Measurements from ENCODE around the gene LRRC36.

The LRRC36 gene

GRCh38 chr16:67326472-67327309 is at the start of gene LRRC36, which contains the start of gene KCTD19:
Gene LRRC36, plus strand, starts transcription at chr16:67326815. Its CDS starts 48 bp downstream, at chr16:67326863.
Gene KCTD19, minus strand, starts transcription at chr16:67326741. Its CDS starts 34 bp downstream, at chr16:67326707.
- DNase-seq (ENCODE audit: low spot score), result peak; percentile 72

- no peak for DNase-seq (ENCODE audit: low spot score)
Measured at GRCh38 chr16:67277294-67277998, 49.2 kb upstream of the LRRC36 start.

- no peak for DNase-seq (ENCODE audit: low spot score)
Measured at GRCh38 chr16:67277999-67278772, 48.4 kb upstream of the LRRC36 start.

- DNase-seq (ENCODE audit: low spot score), result peak; percentile 20
Measured at GRCh38 chr16:67278773-67279295, 47.8 kb upstream of the LRRC36 start.

GRCh38 chr16:67279296-67280089 is 47.1 kb upstream of the LRRC36 start, which contains the start of gene PLEKHG4:
Gene PLEKHG4, plus strand, starts transcription at chr16:67279532. Its CDS starts 513 bp downstream, at chr16:67280045.
- DNase-seq (ENCODE audit: low spot score), result peak; percentile 27

- no peak for DNase-seq (ENCODE audit: low spot score)
Measured at GRCh38 chr16:67280090-67281015, 46.3 kb upstream of the LRRC36 start.

- DNase-seq (ENCODE audit: low spot score), result no peak
Measured at GRCh38 chr16:67281536-67282446, 44.8 kb upstream of the LRRC36 start.

- no peak for DNase-seq (ENCODE audit: low spot score)
Measured at GRCh38 chr16:67282447-67282805, 44.2 kb upstream of the LRRC36 start.

GRCh38 chr16:67283039-67283825 is 43.4 kb upstream of the LRRC36 start:
- no peak for DNase-seq (ENCODE audit: low spot score)

GRCh38 chr16:67283826-67284555 is 42.6 kb upstream of the LRRC36 start:
- DNase-seq (ENCODE audit: low spot score), result no peak

GRCh38 chr16:67284699-67285646 is 41.6 kb upstream of the LRRC36 start:
- DNase-seq (ENCODE audit: low spot score), result peak; percentile 72

GRCh38 chr16:67286441-67287235 is 40.0 kb upstream of the LRRC36 start:
- no peak for DNase-seq (ENCODE audit: low spot score)

GRCh38 chr16:67287960-67288359 is 38.7 kb upstream of the LRRC36 start:
- no peak for DNase-seq (ENCODE audit: low spot score)

GRCh38 chr16:67291461-67291860 is 35.2 kb upstream of the LRRC36 start:
- no peak for DNase-seq (ENCODE audit: low spot score)

GRCh38 chr16:67294171-67294757 is 32.4 kb upstream of the LRRC36 start:
- no peak for DNase-seq (ENCODE audit: low spot score)

All from cerebellar cortex (tissue), 1 donor.